Lower leg skin (tissue), 4 donors: ENCODE data around the gene RALGAPA2. TPM values are rescaled to one million over a fixed set of nuclear protein-coding genes. Genes with fewer than 3 reads are reported as not detected.

ENCODE experiments used
- DNase-seq, 2 donors: peaks; one replicate each; pipeline ENCODE4 v3.0.0-alpha.2; 2019; ENCODE audit warnings: low spot score in 2 of 2
- H3K4me3 ChIP-seq: fragments of 200-600 bp; sonication (generic); 2 replicates; pipeline ENCODE4 v1.5.1; 2017; ENCODE audit warnings: mild to moderate bottlenecking, low read depth; ENCODE audit not compliant: poor library complexity, severe bottlenecking
- POLR2A ChIP-seq, 2 donors: fragments of 450-650 bp; IDR thresholded peaks; one replicate each; pipeline ENCODE4 v1.6.1; 2016 to 2017; ENCODE audit warnings: antibody characterized with exemption in 2 of 2, mild to moderate bottlenecking in 1 of 2, moderate library complexity in 1 of 2
- WGBS, 2 donors: methylation state at CpG; one replicate each; pipeline ENCODE4 v1.1.5; 2018; 5-methylcytosine and 5-hydroxymethylcytosine counted together
- intact Hi-C: fragments of 100-400 bp; cut with DNase I; formaldehyde crosslinking; loops from one replicate; pipeline ENCODE4 v1.15.0; 2023; ENCODE audit warnings: low total_unique reads
- total RNA-seq, 4 donors: library from RNA; depleted of rRNA; stranded (reverse); fragments of >200 nt; gene quantifications; one replicate each; pipeline ENCODE4 v1.1.0, GENCODE V29; 2016
- TF ChIP-seq, protein P1 (sequence below), 3 donors: fragments of 450-650 bp; IDR thresholded peaks; one replicate each; pipeline ENCODE4 v1.5.1; 2016; ENCODE audit warnings: antibody characterized with exemption in 3 of 3, mild to moderate bottlenecking in 3 of 3, moderate library complexity in 2 of 3

The RALGAPA2 gene
- total RNA-seq, 4 donors from 2014 or later = 56.1 to 78.8 (median 60.8) TPM

DNA sequence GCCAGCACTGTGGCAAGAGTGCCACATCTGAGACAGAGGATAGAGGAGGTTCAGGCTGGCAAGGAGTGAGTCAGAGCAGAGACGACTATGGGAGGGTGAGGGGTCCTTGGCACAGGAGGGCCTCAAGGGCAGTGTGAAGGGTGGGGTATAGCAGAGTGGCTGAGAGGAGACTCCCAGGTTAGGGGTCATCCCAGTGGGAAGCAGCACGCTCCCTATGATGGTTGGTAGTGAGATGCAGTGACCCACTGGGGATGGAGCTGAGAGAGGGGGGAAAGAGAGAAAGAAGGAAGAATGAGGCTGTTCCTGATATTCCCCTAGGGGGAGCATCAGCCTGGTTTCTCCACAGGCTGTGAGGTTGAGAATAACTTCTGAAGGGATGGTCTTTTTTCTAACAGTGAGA is 247.2 kb downstream of the RALGAPA2 start:
- H3K4me3 ChIP-seq = no peak overlapping the region
- DNase-seq = no peak
- WGBS, 2 donors = 83 to 98% methylated on average over 2 of the region's 2 CpGs
- intact Hi-C loops = no loop called here
- TF ChIP-seq POLR2A (IDR thresholded peaks at IDR 0.05) = no peak
- TF ChIP-seq, protein P1, sequence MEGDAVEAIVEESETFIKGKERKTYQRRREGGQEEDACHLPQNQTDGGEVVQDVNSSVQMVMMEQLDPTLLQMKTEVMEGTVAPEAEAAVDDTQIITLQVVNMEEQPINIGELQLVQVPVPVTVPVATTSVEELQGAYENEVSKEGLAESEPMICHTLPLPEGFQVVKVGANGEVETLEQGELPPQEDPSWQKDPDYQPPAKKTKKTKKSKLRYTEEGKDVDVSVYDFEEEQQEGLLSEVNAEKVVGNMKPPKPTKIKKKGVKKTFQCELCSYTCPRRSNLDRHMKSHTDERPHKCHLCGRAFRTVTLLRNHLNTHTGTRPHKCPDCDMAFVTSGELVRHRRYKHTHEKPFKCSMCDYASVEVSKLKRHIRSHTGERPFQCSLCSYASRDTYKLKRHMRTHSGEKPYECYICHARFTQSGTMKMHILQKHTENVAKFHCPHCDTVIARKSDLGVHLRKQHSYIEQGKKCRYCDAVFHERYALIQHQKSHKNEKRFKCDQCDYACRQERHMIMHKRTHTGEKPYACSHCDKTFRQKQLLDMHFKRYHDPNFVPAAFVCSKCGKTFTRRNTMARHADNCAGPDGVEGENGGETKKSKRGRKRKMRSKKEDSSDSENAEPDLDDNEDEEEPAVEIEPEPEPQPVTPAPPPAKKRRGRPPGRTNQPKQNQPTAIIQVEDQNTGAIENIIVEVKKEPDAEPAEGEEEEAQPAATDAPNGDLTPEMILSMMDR (IDR thresholded peaks at IDR 0.05) = no peak

DNA sequence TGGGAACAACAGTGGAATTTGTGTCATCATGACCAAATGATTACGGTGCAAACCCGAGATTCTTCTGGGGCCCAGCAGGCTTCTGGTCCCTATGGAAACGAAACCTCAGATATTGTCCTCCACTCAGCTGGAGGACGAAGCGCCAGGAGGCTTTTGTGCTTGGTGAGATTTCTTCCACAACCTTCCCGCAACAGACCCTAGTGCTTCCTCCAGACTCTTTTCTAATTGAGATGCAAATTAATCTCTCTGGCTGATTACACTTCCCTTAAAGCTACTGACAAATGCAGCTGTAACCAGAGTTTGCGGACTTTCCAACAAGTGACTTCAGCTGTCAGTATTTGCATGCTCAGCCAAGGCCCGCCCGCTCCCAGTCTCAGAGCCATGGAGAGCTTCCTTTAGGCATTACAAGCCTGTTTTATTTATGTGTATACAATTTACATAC is 248.5 kb downstream of the RALGAPA2 start:
- TF ChIP-seq POLR2A (IDR thresholded peaks at IDR 0.05) = no peak
- TF ChIP-seq, protein P1 (IDR thresholded peaks at IDR 0.05) = no peak
- no peak for DNase-seq
- intact Hi-C loops = no loop called here
- WGBS, 2 donors = 84% methylated on average over 9 of the region's 9 CpGs
- H3K4me3 ChIP-seq = no peak overlapping the region

DNA sequence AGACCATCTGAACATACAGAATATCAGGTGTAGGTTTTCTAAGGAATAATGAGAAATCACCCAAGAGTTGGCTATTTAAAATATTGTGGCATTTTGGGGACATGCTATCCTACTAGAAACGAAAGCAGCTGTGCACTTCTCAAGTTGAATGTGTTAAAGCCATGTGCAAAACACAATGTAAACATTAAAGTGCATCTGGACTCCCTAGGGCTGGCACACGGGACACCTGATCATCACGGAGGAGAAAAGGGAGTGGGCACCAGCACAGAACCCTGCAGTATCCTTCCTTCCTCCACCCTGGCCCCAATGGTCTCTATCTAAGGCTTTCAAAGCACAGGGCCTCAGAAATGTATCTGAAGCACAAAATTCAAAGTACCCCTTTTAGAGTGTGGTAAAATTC is 250.3 kb downstream of the RALGAPA2 start:
- DNase-seq = no peak
- no peak for TF ChIP-seq POLR2A (IDR thresholded peaks at IDR 0.05)
- TF ChIP-seq, protein P1 (IDR thresholded peaks at IDR 0.05) = no peak
- no peak overlapping the region for H3K4me3 ChIP-seq
- intact Hi-C loops = no loop called here
- 81 to 82% methylated on average over 3 of the region's 3 CpGs for WGBS, 2 donors

DNA sequence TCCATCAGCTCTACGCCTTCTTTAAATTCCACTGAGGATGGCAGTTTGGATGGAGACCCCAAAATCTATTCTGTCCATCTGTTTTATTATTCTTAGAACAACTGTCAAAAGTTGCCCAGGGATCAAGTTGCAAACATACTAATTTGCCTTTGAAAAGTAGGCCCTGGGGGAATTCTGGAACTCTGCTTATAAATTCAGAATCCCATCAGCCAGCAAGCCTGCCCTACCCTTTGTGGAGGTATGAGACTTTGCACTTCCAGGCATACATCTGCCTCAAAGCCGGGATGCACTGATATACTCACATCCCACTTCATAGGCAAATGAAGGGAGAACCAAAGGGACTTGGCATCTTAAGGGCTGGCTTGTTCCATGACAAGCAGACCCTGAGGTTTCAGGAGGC is 250.9 kb downstream of the RALGAPA2 start:
- H3K4me3 ChIP-seq = no peak overlapping the region
- intact Hi-C loops = no loop called here
- 71 to 91% methylated on average over 2 of the region's 2 CpGs for WGBS, 2 donors
- TF ChIP-seq POLR2A (IDR thresholded peaks at IDR 0.05) = no peak
- TF ChIP-seq, protein P1 (IDR thresholded peaks at IDR 0.05) = no peak
- DNase-seq = no peak

DNA sequence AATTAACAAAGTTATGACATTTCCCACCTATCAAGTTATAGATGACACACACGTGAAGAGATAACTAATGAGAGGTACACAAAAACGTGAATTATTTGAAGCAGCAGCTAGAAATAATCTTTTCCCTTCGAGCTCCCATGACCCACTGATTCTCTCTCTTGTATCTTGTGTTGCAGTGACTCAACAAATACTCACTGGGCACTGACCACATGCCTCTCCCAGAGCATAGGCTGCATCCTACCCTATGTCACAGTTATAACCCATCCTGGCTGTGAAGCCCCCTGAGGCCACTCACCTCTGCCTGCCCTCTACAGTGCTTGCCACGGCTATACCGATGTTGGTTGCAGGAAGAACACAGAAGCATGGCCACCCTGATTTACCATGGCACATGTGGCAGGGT is 252.7 kb downstream of the RALGAPA2 start:
- no peak overlapping the region for H3K4me3 ChIP-seq
- whole genome bisulfite sequencing, 2 donors = 94 to 97% methylated on average over 5 of the region's 5 CpGs
- TF ChIP-seq POLR2A (IDR thresholded peaks at IDR 0.05) = no peak
- TF ChIP-seq, protein P1 (IDR thresholded peaks at IDR 0.05) = no peak
- DNase-seq = no peak
- intact Hi-C loops = no loop called here

DNA sequence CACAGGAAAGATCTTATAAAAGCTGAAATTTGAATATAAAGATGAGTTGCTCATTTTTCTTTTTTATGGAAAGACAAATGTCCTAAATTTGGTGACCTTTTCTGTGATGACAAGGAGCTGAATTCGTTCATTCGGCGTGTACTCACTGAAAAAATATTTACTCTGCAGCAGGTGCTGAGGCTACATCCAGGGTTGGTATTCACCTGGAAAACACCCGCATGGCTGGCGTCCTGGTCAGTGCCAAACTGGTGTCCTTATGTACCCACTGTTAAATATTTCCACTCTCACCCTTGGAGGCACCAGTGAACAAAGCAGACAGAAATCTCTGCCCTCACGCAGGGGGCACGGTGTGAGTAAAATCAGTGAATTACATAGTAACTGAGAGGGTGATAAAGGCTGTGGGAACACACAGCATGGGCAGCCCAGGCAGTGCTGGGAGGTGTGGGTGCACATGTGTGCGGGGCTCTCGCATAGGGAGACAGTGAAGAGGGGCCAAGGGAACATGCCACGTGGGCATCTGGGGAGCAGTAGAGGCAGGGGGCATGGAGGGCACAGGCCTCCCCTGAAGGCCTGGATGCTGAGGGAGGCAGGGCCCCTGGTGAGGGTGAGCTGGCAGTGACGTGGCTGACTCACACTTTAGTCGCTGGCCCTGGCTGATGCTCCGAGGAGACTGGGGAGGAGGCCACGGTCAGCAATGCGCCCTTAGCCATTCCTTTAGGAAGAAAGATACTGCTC is 254.9 kb downstream of the RALGAPA2 start:
- WGBS, 2 donors = 88 to 93% methylated on average over 15 of the region's 15 CpGs

More for the DNA sequence above, 254.9 kb downstream of the RALGAPA2 start:
- intact Hi-C loops = no loop called here
- DNase-seq = no peak
- TF ChIP-seq, protein P1 (IDR thresholded peaks at IDR 0.05) = no peak
- no peak for TF ChIP-seq POLR2A (IDR thresholded peaks at IDR 0.05)
- H3K4me3 ChIP-seq = no peak overlapping the region
